ENCODE data around the gene NELL2. TPM values are rescaled to one million over a fixed set of nuclear protein-coding genes. Genes with fewer than 3 reads are reported as not detected.

NELL2 gene
- total and polyA plus RNA-seq, 8 donors, result 0.41 to 42.5 (median 28.3) TPM

DNA sequence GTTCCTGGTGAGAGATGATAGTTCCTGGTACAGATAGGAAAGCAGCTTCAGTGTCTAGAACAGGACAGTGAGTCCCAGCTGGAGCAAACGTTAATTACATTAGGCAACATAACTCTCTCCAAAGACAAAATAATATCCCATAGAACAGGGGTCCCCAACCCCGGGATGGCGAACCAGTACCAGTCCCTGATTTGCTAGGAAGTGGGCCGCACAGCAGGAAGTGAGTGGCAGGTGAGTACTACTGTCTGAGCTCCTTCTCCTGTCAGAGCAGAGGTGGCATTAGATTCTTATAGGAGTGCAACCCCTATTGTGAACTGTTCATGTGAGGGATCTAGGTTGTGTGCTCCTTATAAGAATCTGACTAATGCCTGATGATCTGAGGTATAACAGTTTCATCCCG lies 204.1 kb downstream of the NELL2 start:
- no peak for DNase-seq
- no peak overlapping the region for H3K4me3 ChIP-seq
- H3K9me3 ChIP-seq, result peaks cover 0 to 32% of the 10 kb centered on the region in 2 donors
- no peak for TF ChIP-seq CTCF (IDR thresholded peaks at IDR 0.05)
- intact Hi-C loops (cut with DNase I), result no loop called here
- ATAC-seq, result no peak
- no peaks in the 10 kb centered on the region for H3K4me1 ChIP-seq
- H3K27ac ChIP-seq, result no peak overlapping the region
- H3K27me3 ChIP-seq, result no peaks in the 10 kb centered on the region
- no peaks in the 10 kb centered on the region for H3K36me3 ChIP-seq

- TF ChIP-seq CTCF (IDR thresholded peaks at IDR 0.05), result no peak
- Histone ChIP-seq H3K27ac (no peak overlapping the region), H3K36me3 (no peaks in the 10 kb centered on the region), H3K4me1 (no peaks in the 10 kb centered on the region), H3K9me3 (peaks cover 0 to 32% of the 10 kb centered on the region in 2 donors), H3K4me3 (no peak overlapping the region), H3K27me3 (no peaks in the 10 kb centered on the region)
- intact Hi-C loops (cut with DNase I), result no loop called here
- no peak for DNase-seq
- ATAC-seq, result no peak
Measured at GRCh38 chr12:44668443-44668842, 207.7 kb downstream of the NELL2 start.

- H3K36me3 ChIP-seq, result no peaks in the 10 kb centered on the region
- H3K4me3 ChIP-seq, result no peak overlapping the region
- H3K27ac ChIP-seq, result no peak overlapping the region
- peaks cover 0 to 32% of the 10 kb centered on the region in 2 donors for H3K9me3 ChIP-seq
- intact Hi-C loops (cut with DNase I), result no loop called here
- H3K27me3 ChIP-seq, result no peaks in the 10 kb centered on the region
- ATAC-seq, result no peak
- TF ChIP-seq CTCF (IDR thresholded peaks at IDR 0.05), result no peak
- DNase-seq, result no peak
- no peaks in the 10 kb centered on the region for H3K4me1 ChIP-seq
Measured at GRCh38 chr12:44667461-44667860, 208.7 kb downstream of the NELL2 start.

DNA sequence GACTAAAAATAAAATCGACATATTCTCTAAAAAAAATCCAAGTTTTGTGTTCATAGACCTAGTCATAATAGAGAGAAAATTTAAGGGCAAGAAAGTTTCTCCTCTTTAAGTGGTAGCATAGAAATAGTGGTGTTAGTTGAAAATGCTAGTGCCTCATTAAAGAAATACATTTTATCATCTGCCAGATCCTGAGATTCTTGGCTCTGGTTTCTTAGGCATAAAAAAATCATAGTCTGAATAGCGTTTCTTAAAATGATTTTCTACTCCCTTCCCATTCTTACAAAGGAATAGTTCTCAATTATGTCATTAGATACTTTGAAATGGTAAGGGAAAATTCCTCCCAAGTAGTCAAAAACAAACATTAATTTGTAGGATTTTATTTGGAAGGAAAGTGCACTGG lies 212.8 kb downstream of the NELL2 start:
- Histone ChIP-seq H3K27me3 (no peaks in the 10 kb centered on the region), H3K4me3 (no peak overlapping the region), H3K36me3 (no peaks in the 10 kb centered on the region), H3K4me1 (no peaks in the 10 kb centered on the region), H3K27ac (no peak overlapping the region), H3K9me3 (peaks cover 0 to 9% of the 10 kb centered on the region in 2 donors)
- DNase-seq, result no peak
- no peak for ATAC-seq
- no peak for TF ChIP-seq CTCF (IDR thresholded peaks at IDR 0.05)
- intact Hi-C loops (cut with DNase I), result no loop called here

- Histone ChIP-seq H3K4me1 (no peaks in the 10 kb centered on the region), H3K27ac (no peak overlapping the region), H3K27me3 (no peaks in the 10 kb centered on the region), H3K4me3 (no peak overlapping the region), H3K9me3 (no peaks in the 10 kb centered on the region), H3K36me3 (no peaks in the 10 kb centered on the region)
- intact Hi-C loops (cut with DNase I), result no loop called here
- TF ChIP-seq CTCF (IDR thresholded peaks at IDR 0.05), result no peak
- DNase-seq, result no peak
- ATAC-seq, result no peak
Measured at GRCh38 chr12:44655846-44656245, 220.3 kb downstream of the NELL2 start.

Measured in left lung (tissue), 10 donors.